ENCODE results near the gene WDR53.
"Not testable (repeated sequence)": the region's sequence is repeated elsewhere in the genome, so short reads cannot be mapped to it uniquely, and the experiment has no call there.

WDR53 gene

GRCh38 chr3:196517162-196517800 lies 51.1 kb downstream of the WDR53 start:
- no peak for DNase-seq

GRCh38 chr3:196514913-196515621 lies 53.3 kb downstream of the WDR53 start, which contains the start of gene SMCO1:
SMCO1 (minus strand) TSS chr3:196515346; CDS start chr3:196515209, 137 bp downstream.
- no peak for DNase-seq

DNA sequence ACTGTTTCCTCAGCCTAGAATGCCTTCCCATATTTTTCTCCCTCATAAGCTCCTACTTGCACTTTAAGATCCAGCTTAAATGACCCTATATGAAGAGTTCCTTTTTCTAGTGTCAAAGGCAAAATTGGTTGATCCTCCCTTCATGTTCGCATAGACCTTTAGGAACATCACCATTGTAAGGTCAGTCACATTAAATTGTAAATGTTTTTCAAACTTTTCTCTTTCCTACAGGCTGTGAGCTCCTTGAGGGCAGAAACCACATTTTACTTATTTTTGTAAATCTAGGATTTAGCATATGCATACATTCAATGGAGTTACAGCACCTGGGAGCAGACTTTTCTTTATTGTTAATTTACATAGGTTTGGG lies 54.0 kb downstream of the WDR53 start:
- no peak for DNase-seq

- no peak for DNase-seq
These were observed 54.5 kb downstream of the WDR53 start for GRCh38 chr3:196513697-196514349.

GRCh38 chr3:196511646-196512425 lies 56.5 kb downstream of the WDR53 start:
- not testable (repeated sequence) for DNase-seq

GRCh38 chr3:196511108-196511507 lies 57.2 kb downstream of the WDR53 start:
- not testable (repeated sequence) for DNase-seq

GRCh38 chr3:196506687-196507086 lies 61.7 kb downstream of the WDR53 start:
- no peak for DNase-seq

DNA sequence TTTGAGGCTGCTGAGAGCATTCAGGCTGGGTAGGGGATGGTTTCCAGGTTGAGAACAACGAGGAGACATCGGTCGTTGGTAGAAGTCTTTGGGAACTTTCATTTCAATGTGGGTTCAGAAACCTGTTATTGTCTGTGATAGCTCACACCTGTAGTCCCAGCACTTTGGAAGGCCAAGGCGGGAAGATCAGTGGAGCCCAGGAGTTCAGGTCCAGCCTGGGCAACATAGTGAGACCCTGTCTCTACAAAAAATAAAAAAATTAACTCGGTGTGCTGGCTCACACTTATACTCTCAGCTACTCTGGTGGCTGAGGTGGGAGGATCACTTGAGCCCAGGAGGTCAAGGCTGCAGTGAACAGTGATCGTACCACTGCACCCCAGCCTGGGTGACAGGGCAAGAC lies 63.8 kb downstream of the WDR53 start:
- no peak for DNase-seq
